Esophagus mucosa (tissue), 1 donor: ENCODE data around the gene BICC1. TPM values are rescaled to one million over a fixed set of nuclear protein-coding genes. Genes with fewer than 3 reads are reported as not detected.

Experiments
- ATAC-seq: fragments of 200-7000 bp; cut with Tn5 transposase; one replicate; pipeline ENCODE4 v1.9.1; 2020
- total RNA-seq: library from RNA; stranded (reverse); gene quantifications from one replicate; pipeline ENCODE4 v1.2.4, GENCODE V29; 2023
- donor health status: DM: yes; HTN: yes; CAD: no.

BICC1 gene
- total RNA-seq, 1 donor from 2014 or later = 0.32 TPM

DNA sequence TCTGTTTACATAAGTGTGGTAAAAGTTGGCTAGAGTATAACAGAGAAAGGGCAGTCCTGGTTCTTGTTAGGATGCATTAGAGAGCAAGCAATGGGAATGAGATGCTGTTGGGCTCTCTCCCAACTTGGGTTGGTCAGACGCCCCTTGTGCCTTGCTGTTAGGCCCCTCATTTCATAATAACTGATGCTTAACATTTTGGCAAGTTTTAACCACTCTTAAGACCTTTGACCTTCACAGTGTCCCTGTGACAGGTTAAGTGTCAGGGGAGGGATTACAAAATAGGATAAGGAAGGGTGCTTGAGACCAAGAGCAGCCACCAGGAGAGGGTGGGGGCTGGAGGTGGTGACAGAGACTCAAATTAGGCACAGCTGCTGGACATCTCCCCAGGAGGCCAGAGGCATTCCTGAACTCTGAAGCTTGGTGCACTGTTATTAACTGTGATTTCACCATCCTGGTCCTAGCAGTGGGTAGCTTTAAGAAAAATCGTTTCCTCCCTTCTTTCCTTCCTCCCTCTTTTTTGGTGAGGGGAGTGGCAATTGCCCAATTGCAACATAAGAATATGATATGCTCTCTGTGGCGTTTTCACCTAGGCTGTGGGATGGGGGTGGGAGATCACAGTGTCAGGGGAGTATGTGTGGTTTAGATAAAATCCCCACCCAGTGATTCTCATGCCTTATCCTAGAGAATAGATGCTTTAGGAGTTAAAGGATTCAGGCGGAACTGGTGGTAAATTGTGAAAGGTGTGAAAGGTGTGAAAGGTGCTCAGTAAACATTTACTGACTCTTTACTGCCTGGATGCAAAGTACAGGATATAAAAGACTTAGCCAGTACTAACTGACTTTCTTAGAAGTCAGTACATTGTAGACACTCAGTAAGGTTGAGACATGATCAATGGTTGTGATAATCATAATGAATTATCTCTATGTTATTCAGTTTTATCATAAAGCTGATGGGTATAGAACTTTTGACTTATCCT, 270.5 kb downstream of the BICC1 start:
- no peak for ATAC-seq

DNA sequence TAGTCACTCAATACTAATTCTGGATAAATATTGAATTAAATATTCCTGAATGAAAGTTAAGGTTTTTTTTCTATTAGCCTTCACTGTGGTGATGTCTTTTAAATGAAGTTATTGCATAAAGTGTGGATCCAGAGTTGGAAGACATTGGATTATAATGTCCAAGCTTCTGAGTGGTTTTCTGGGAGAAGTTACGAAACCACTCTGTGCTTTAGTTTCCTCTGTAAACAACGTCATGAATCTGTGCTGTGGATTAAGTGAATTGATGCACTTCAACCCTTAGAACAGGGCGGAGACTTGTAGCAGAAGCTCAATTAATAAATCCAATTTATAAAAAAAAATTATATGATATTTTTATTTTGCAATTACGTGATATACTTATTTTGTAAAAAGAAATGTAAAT, 271.7 kb downstream of the BICC1 start:
- ATAC-seq = no peak

DNA sequence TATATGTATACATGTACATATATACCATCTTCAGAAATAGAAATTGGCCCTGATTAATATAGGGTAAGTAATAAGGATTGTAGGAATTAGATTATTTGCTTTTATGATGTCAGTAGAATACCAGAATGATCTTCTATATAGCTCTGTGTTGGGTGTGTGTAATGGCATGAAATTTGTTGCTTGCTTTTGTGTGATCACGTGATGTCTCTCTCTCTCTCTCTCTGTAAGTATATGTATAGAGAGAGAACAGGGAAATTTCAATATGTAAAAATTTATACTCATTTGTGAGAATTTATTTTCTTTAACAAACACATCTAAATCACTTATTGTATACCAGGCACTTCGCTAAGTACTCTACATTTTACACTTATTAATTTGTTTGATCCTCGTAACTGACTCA, 272.7 kb downstream of the BICC1 start:
- ATAC-seq = no peak

DNA sequence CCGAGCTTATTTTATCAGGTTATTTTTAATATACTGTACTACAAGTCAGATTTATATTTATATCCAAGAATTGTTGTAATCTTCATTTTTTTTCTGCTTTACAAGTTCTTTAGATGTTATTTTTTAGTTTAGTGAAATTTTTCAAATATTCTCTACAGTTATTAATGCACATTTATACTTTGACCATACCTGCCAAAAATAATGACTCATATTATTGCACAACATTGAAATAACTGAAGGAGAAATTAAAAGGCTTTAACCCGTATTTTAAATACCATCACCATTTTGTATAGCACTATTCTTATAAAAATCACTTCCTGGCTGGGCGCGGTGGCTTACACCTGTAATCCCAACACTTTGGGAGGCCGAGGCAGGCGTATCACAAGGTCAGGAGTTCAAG, 278.5 kb downstream of the BICC1 start:
- no peak for ATAC-seq

DNA sequence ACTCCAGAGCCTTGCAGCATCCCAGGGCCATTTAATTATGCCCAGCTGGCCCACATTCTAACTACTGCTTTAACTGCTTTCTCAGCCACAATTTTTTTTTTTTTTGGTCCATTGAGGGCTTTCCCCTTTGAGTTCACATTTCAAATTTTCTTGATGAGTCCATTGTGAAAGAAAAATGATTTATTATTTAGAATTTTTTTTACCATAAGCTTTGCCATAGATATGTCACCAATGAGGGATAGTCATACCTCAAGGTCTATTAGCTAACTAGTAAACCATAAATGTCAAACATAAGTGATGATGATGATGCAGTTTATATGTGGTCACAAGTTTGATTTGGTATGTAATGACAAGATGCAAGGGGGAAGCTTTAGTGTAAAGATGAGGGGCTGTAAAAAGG, 282.9 kb downstream of the BICC1 start:
- no peak for ATAC-seq

DNA sequence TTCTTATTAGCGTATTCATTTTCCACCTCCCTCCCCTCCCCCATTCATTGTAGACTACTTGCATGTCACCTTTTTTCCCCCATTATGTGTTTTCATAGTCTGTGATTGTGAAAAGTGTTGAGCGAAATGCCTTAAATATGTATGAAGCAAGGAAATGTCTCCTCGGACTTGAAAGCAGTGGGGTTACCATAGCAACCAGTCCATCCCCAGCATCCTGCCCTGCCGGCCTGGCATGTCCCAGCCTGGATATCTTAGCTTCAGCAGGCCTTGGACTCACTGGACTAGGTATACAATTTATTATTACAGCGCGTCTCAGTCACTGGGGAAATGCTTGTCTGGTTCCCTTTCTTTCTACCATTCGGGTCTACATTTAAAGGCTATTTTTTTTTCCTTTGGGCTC, 283.6 kb downstream of the BICC1 start:
- ATAC-seq = no peak

DNA sequence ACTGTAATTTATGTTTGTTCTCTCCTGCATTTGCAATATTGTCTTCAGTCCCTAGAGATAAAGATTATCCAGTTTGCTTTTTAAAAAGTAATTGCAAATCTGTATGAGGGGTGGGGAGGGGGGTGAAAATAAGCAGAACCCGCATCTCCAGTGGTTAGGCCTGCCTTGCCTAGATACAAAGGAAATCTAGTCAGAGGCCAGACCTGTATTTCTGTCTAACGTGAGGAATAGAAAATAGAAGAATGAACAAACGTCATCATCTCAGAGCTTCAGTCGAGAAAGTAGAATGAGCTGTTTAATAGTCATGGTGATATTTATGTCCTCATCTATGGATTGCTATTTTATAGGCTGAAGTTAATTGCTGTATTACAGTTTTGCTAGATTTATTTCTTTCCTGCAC, 284.2 kb downstream of the BICC1 start:
- no peak for ATAC-seq

DNA sequence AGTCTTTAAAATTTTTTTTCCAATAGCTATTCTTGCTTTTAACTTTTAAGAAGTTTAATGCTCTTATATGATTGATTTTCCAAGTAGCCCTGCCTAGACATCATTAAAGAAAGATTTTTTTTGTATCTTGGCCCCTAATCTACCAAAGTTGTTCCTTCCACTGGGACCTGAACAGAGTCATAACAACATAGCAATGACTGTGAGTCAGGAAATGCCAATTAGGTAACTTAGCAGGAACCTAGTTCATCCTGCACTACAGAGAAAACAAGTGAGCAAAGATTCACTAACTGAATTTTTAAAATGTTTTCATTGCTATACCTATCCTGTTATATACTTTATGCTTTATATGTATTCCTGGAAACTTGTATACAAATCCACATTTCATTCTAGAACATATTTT, 284.7 kb downstream of the BICC1 start:
- ATAC-seq = no peak

DNA sequence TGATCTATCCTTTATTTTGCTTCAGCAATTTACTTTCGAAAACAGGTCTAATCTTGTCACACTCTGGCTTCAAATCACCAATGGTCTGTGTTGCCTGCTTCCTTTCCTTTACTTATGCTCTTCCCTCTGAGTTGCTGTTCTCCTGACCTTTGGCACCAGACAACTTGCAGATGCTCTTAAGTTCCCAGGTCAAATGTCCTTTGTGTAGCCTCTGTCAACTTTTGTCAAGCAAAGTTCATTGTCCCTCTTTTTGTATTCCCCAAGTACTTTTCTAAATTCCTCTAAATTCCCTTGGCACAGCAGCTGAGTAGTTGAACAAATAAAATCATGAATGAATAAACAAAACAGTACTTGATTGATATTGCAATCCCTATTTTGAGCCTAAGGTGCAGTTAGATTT, 289.4 kb downstream of the BICC1 start:
- ATAC-seq = no peak

DNA sequence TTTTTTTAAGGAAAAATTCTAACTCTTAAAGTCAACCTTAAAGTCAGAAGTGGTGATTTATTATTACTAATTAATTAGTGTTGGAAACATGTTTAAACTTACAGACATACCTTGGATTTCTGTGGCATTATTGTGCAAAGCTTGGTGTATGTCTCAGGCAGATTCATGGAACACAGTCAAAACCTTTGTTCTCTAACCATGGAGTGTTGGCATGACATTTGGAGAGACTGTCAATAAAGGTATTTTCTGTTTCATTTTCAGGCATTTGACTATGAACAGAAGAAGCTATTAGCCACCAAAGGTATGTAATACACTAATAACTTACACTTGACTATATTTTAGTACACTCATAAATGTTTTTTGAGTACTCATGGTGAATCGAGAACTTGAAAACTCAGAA, 293.7 kb downstream of the BICC1 start:
- no peak for ATAC-seq

DNA sequence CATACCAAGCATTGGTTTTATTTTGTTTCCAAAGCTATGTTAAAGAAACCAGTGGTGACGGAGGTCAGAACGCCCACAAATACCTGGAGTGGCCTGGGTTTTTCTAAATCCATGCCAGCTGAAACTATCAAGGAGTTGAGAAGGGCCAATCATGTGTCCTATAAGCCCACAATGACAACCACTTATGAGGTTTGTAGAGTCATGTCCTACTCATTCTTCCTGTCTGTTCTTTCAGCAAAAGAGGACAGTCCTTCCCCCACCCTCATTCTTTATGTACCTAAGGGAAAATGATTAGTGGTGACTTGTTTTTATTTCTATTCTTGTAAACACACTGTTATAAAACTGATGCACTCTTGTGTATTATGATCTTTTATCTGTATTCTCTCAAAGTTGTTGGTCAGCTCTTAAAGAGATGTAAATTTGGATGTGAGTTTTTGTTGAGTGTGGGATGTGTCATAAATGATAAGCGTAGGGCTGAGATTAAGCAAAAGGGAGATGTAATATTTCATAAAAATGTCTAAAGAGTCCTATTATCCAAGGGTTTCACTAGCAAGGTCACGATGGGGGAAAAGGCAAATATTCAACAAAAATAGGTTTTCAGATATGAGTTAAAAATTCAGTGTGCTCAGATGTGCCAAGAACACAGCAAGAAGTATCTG, 294.4 kb downstream of the BICC1 start:
- ATAC-seq = no peak

DNA sequence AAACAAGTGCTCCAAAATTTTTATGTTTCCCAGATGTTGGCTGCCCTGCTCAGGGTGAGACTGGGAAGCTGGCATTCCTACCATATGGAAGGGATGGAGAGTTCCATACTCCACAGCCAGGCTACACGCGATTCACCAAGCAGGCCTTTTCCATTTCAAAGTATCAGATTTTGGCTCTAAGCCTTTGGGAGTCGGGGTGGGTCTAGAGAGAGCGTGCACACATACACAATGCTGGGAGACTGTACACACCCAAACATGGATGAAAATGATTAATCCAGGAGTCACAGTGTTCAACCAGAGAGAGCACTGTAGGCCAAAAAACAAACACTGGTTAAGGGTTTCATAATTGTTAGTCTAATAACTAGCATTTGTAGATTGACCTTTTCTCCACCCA, 295.0 kb downstream of the BICC1 start:
- ATAC-seq = peak; percentile 48

DNA sequence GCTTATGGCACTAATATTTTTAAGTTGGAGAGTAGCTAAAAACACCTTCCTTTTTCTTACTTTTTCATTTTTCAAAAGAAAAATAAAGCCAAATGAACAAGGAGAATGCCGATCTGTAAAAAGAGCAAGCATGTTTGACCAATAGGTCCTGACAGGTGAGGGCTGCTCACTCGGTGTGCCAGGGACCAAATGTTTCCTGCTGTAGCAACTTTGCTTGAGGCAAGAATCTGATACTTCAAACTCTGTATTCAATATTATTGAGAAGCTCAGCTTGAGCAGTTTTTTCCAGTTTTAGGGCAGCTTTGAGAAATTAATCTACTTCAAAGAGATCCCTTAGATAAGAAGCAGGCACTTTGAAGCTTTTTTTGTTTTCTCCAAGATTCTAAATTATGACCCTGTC, 298.1 kb downstream of the BICC1 start:
- ATAC-seq = no peak

DNA sequence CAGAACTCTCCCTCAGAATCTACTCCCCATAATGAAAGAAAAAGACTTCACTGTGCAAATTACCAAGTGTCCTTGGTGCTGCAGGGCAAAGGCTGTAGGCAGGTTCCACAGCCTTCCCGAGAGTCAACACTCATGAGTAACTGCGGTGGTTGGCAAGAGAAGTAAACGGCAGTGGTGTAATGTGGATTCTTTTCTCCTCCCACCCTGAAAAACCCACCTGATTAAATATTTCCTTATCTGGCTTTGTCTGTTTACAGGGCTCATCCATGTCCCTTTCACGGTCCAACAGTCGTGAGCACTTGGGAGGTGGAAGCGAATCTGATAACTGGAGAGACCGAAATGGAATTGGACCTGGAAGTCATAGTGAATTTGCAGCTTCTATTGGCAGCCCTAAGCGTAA, 300.9 kb downstream of the BICC1 start:
- no peak for ATAC-seq

DNA sequence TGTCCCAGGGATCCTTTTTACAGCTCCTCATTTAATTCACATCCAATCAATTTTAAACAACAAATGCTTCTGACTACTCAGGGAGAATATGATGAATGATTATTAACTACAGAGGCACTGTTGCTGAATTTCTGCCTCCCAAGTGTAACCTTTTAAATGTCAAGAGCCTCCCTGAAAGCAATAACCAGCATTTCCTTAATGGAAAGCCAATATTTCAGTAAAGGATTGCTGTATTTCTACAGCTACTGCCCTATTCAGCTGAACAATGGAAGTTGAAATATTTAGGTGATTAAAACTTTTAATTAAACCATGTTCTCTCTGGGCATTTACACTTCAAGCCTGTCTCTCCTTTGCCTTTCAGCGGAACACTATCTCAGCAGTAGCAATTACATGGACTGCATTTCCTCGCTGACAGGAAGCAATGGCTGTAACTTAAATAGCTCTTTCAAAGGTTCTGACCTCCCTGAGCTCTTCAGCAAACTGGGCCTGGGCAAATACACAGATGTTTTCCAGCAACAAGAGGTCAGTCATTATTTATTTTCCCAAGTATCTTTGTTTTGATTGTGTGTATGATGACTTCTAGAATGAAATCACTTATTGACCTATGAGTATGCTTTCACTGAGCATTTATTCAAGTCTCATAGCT, 304.7 kb downstream of the BICC1 start:
- no peak for ATAC-seq

DNA sequence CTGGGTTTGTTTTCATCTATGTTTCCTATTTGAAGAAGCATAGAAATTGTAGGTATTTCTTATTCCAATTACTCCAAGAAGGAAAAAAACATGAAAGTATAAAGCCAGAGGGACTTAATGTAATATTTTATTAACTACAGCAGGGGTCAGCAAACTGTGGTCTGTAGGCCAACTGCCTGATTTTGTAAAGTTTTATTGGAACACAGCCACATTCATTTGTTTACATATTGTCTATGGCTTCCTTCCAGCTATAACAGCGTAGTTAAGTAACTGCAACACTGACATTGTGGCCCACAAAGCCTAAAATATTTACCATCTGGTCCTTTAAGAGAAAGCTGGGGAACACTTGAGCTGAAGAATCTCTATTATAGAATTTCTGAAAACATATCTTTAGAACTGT, 306.2 kb downstream of the BICC1 start:
- no peak for ATAC-seq

DNA sequence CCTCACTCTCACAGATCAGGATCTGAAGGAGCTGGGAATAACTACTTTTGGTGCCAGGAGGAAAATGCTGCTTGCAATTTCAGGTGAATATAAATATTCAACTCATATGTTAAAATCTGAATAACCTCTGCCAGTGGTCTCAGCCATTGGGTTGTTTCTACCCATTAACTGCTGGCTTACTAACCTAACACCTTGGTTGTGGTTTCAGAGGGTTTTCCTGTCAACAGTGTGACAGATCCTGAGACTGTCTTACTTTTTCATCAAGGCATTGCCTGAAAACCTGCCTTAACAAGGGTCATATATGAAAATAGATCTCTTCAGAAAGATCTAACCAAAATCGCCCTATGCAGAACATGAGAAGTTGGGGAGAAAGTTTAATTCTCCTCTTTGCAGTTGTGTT, 307.7 kb downstream of the BICC1 start:
- no peak for ATAC-seq

DNA sequence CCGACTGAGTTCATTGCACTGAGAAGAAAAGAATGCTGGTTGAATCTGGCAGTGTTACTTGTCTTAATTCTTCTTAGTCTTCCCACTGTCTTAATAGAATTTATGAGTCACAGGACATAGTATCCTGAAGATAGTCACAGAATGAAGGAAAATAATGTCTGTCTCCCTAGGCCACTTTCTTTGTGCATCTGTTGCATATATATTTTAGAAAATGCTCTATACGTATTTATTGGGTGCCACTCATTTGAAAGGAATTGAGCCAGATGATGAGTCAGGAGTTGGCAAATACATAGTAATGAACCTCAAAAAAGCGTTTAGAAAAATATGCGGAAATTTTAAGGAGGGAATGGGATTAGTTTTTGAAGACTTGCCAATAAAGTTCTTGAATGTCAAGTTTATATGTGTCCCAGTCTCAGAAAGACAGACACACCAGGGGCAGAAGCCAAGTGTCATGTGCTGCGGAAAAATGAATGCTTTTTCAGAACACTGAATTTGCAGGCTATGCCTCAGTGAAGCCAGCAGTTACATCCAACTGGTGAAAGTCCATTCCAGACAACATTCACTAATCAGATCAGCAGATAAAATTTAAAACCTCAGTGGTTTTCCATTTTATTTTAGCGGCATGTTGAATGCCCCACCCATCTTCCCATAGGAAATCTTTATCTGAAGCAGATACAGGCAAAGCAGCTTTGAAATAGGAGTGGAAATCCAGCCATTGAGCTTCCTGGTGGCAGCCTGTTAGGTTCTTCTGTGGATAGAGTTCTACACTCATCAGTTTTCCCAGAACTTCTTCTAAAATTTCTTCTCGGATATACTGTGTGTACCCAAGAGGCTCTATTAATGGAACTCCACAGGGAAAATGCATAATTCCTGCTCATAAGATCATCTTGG, 308.4 kb downstream of the BICC1 start:
- ATAC-seq = peak; percentile 48

DNA sequence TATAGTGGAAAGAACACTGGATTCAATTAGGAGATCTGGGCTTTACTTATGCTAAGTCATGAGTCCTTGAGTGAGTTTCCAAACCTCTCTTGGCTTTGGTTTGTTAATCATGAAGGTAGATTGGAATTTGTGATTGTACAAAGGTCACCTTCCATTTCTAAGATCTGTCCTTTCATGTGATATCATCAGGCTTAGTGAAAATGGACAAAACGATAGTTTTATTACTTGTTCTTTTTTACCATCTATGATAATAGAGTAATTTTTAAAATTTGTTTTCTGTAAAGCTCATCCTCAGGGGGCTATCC, 309.0 kb downstream of the BICC1 start:
- no peak for ATAC-seq

DNA sequence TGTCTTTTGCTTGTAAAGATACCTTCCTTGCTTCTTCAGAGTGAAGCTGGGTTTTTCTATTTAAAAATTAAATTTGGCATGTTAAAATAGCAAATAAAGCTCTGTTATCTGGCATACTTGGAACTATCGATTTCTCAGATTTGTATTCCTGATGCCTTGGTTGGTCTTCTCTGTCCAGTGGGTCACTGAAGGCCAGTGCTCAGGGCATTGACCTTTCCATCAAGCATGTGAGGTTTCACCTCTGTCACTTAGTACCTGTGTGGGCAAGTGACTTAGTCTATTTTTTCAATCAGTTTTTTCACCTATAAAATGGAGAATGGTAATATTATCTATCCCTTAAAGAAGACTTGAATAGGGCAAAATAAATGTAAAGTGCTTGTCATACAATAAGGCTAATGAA, 311.3 kb downstream of the BICC1 start:
- no peak for ATAC-seq

DNA sequence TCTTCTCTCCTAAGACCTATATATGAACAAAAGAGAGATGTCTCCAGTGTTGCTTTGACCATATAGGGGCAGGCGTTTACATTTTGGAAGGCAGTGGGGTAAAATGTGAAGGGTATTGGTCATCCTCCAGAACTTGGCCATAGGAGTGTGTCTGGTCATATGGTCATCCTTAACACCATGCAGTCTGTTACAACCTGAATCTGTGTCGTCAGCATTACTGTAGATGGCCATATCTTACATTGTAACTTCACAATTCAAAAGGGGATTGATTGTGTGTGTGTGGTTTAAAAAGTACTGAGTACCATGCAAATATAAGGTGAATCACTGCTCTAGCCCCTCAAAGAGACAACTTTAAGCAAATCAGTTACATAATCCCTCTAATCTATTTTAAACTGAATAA, 311.7 kb downstream of the BICC1 start:
- no peak for ATAC-seq

DNA sequence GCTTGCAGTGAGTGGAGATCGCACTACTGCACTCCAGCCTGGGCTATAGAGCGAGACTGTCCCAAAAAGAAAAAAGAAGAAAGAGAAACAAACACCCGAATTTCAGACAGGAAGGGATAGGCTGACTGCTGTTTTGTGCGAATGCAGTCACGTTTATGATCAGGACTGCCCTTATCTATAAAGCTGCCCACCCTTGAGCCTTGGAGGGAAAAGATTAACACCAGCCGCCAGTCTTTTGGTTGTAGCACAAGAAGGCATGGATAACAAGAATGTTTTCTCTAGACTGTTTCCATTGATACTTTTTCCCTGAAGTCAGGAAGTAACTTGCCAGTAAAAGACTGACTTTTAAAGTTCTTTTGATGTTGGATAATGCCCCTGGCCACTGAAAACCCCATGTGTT, 314.0 kb downstream of the BICC1 start:
- ATAC-seq = no peak

DNA sequence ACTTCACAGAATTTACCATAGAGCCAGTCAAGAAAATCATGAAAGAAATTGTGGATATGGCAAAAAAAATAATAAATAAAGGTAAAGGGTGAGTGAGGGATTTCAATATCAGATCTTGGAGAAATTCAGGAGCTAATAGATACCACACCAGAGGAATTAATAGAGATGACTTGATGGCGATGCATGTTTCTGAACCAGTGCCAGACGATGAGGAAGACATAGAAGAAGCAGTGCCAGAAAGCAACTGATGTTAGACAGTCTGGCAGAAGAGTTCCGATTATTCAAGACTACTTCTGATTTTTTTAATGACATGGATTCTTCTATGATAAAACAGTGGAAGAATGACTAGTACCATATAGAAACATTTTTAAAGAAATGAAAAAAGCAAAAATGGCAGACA, 314.7 kb downstream of the BICC1 start:
- ATAC-seq = no peak
